Activated CD4-positive, alpha-beta memory T cell treated with anti-CD3 and anti-CD28 coated beads for 36 hours (primary cell): Measurements from ENCODE around the gene TMEM106B. TPM values are rescaled to one million over a fixed set of nuclear protein-coding genes. Genes with fewer than 3 reads are reported as not detected.
A peak's percentile ranks its signal among the peaks of the same experiment; 100 is the strongest.
"Not testable (repeated sequence)": the region's sequence is repeated elsewhere in the genome, so short reads cannot be mapped to it uniquely, and the experiment has no call there.

Experiments used
- CTCF ChIA-PET: fragments of 350-600 bp; sonication (Branson Sonifier 250); formaldehyde crosslinking; loops from one replicate; lab custom pipeline; 2021; ENCODE audit warnings: antibody characterized with exemption, inconsistent platforms; lab: Charles Lee
- POLR2A ChIA-PET: fragments of 350-600 bp; sonication (Branson Sonifier 250); formaldehyde crosslinking; loops from one replicate; lab custom pipeline; 2021; ENCODE audit warnings: antibody characterized with exemption; lab: Charles Lee
- DNase-seq: peaks from one replicate; pipeline ENCODE4 v3.0.0-alpha.2; 2020
- H3K27ac Mint-ChIP-seq: one replicate; pipeline ENCODE4 v1.8.0; 2021; ENCODE audit warnings: mixed read lengths
- H3K27me3 Mint-ChIP-seq: one replicate; pipeline ENCODE4 v1.8.0; 2021; ENCODE audit warnings: mixed read lengths
- H3K36me3 Mint-ChIP-seq: one replicate; pipeline ENCODE4 v1.8.0; 2021; ENCODE audit warnings: mixed read lengths
- H3K4me1 Mint-ChIP-seq: one replicate; pipeline ENCODE4 v1.8.0; 2021; ENCODE audit warnings: low read depth, mixed read lengths
- H3K4me3 Mint-ChIP-seq: one replicate; pipeline ENCODE4 v1.8.0; 2021; ENCODE audit warnings: mild to moderate bottlenecking, mixed read lengths
- H3K9me3 Mint-ChIP-seq: one replicate; pipeline ENCODE4 v1.8.0; 2021; ENCODE audit warnings: mixed read lengths
- intact Hi-C: fragments of 100-400 bp; cut with micrococcal nuclease; formaldehyde crosslinking; loops from one replicate; pipeline ENCODE4 v1.15.1; 2023
- total RNA-seq, 2 experiments: library from RNA; stranded (reverse); gene quantifications; one replicate each; pipeline ENCODE4 v1.2.3, GENCODE V29; 2021

TMEM106B gene
- total RNA-seq, result 10 to 100 TPM; 25.5 to 26.2 TPM

DNA sequence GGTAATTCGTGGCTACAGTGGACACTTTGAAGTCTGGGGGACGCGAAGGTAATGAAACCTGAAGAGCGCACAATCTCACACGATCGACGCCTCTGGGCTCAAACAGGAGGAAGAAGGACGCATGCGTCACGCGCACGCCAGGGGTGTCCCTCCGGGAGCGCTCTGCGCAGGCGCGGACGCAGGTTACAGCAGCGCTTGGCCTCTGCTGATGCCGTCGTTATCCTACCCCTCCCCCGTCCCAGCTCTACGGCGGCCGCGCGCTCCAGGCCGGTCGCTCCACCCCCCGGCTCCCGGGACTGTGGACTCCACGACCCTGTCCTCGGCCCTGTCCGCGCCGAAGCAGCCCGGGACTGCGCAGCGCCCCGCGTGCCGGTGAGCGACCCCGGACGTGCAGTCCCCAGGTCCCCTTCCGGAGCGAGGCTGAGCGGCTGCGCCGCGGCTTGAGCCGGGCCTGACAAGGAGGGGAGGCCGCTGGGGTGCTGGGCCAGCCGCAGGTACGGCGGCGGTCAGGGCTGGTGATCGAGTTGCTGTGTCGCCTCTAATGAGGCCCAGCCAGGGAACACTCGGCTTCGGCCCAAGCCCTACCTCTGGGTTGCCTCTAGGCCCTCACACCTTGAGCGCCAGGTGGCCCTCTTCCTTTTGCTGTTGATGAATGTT, at the start of gene TMEM106B:
Gene TMEM106B, plus strand, starts transcription at position 241 of the 657 bp plus-strand sequence. CDS start 3,517 bp downstream, outside the sequence.
- Mint-ChIP-seq H3K27me3 (no peaks in the 10 kb centered on the region), H3K4me3 (peak within 1 kb of the TSS; percentile 97), H3K4me1 (peaks cover 28% of the 10 kb centered on the region), H3K27ac (peak within 1 kb of the TSS; percentile 91), H3K36me3 (peaks cover 4% of the 10 kb centered on the region), H3K9me3 (no peaks in the 10 kb centered on the region)
- intact Hi-C loops, result loop anchor here (1.0 to 2.0 kb wide), 6 partner anchors 8 to 192 kb away; partner anchors contain the start of gene VWDE
- peak; percentile 98 for DNase-seq
- ChIA-PET POLR2A (interaction anchor here (0.7 to 1.6 kb wide), 4 partner anchors 10 to 1271 kb away, joined by 4 to 11 read pairs (median 5); a partner anchor contains a TSS), CTCF (interaction anchor here (0.5 to 2.0 kb wide), 6 partner anchors 31 to 111 kb away, joined by 3 to 7 read pairs (median 4); no protein-coding TSS in a partner anchor)

DNA sequence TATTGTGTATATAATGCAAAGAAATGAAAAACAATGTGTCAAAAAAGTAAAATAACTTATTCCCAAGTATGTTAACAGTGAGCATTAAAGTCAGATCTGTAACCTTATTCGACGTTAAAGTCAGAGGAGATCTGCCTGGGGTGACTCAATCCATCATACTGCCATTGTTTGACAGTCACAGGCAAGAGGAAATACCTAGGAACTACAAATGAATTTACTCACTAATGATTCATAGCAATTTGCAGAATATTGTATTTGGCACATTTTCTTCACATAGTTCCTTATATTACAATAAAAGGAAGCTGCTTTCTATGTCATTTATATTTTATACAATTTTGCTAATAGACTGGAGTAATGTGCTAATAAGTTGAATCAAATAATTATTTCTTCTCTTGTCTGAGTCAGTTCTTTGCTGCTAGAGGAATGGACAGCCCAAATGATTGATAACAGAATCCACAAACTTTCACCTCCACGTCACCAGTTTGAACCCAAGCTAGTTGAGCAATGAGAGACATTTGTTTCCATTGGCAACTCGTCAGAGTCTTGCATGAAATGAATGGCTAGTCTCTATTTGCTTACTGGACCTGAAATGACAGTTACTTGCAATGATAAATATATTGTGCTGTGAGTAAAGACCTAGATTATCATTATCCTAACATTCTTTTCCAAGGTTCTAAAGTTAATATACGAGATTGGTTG, 48.5 kb upstream of the TMEM106B start:
- Mint-ChIP-seq H3K27me3 (no peaks in the 10 kb centered on the region), H3K4me1 (no peaks in the 10 kb centered on the region), H3K27ac (no peak overlapping the region), H3K4me3 (no peak overlapping the region), H3K9me3 (peaks cover 30% of the 10 kb centered on the region), H3K36me3 (peaks cover 13% of the 10 kb centered on the region)
- ChIA-PET CTCF (no interaction called here), POLR2A (no interaction called here)
- intact Hi-C loops, result no loop called here
- no peak for DNase-seq

- H3K27me3 Mint-ChIP-seq, CTCF ChIA-PET, DNase-seq, intact Hi-C loops, H3K27ac Mint-ChIP-seq, H3K4me3 Mint-ChIP-seq, POLR2A ChIA-PET: not testable (repeated sequence)
- Mint-ChIP-seq H3K36me3 (peaks cover 34% of the 10 kb centered on the region), H3K4me1 (peaks cover 27% of the 10 kb centered on the region), H3K9me3 (peaks cover 48% of the 10 kb centered on the region)
Measured at GRCh38 chr7:12168065-12168464, 43.0 kb upstream of the TMEM106B start.

- intact Hi-C loops, result loop anchor here (1.0 kb wide), 1 partner anchor 41 kb away; the partner anchor contains the start of gene TMEM106B
- Mint-ChIP-seq H3K36me3 (peaks cover 34% of the 10 kb centered on the region), H3K9me3 (peaks cover 42% of the 10 kb centered on the region), H3K4me1 (peaks cover 27% of the 10 kb centered on the region), H3K27ac (peak overlapping the region; percentile 74)
- CTCF ChIA-PET, H3K4me3 Mint-ChIP-seq, H3K27me3 Mint-ChIP-seq, POLR2A ChIA-PET: not testable (repeated sequence)
- DNase-seq, result peak; percentile 74
Measured at GRCh38 chr7:12169981-12170820, 40.9 kb upstream of the TMEM106B start.

GRCh38 chr7:12173671-12174070, 37.4 kb upstream of the TMEM106B start:
- peaks cover 7% of the 10 kb centered on the region for H3K9me3 Mint-ChIP-seq
- no peaks in the 10 kb centered on the region for H3K27me3 Mint-ChIP-seq
- H3K36me3 Mint-ChIP-seq, result peaks cover 10% of the 10 kb centered on the region
- intact Hi-C loops, result no loop called here
- no peak for DNase-seq
- H3K27ac Mint-ChIP-seq, result no peak overlapping the region
- H3K4me3 Mint-ChIP-seq, result no peak overlapping the region
- H3K4me1 Mint-ChIP-seq, result peaks cover 27% of the 10 kb centered on the region
- ChIA-PET POLR2A (no interaction called here), CTCF (no interaction called here)

- Mint-ChIP-seq H3K9me3 (no peaks in the 10 kb centered on the region), H3K27ac (no peak overlapping the region), H3K4me3 (no peak overlapping the region), H3K4me1 (peaks cover 20% of the 10 kb centered on the region), H3K27me3 (no peaks in the 10 kb centered on the region), H3K36me3 (peaks cover under 1% of the 10 kb centered on the region)
- CTCF ChIA-PET, result no interaction called here
- intact Hi-C loops, result no loop called here
- DNase-seq, result no peak
- POLR2A ChIA-PET, result no interaction called here
Measured at GRCh38 chr7:12174931-12175330, 36.2 kb upstream of the TMEM106B start.

GRCh38 chr7:12178317-12178716, 32.8 kb upstream of the TMEM106B start:
- Mint-ChIP-seq H3K4me1 (no peaks in the 10 kb centered on the region), H3K27ac (no peak overlapping the region), H3K27me3 (no peaks in the 10 kb centered on the region), H3K9me3 (peaks cover 2% of the 10 kb centered on the region), H3K36me3 (no peaks in the 10 kb centered on the region), H3K4me3 (no peak overlapping the region)
- DNase-seq, result no peak
- ChIA-PET POLR2A (no interaction called here), CTCF (no interaction called here)
- intact Hi-C loops, result no loop called here

GRCh38 chr7:12194426-12194825, 16.7 kb upstream of the TMEM106B start:
- Mint-ChIP-seq H3K9me3 (peaks cover 6% of the 10 kb centered on the region), H3K4me3 (no peak overlapping the region), H3K36me3 (no peaks in the 10 kb centered on the region), H3K4me1 (no peaks in the 10 kb centered on the region), H3K27me3 (no peaks in the 10 kb centered on the region), H3K27ac (no peak overlapping the region)
- intact Hi-C loops, result no loop called here
- ChIA-PET CTCF (no interaction called here), POLR2A (no interaction called here)
- DNase-seq, result no peak

- no peaks in the 10 kb centered on the region for H3K9me3 Mint-ChIP-seq
- no peak overlapping the region for H3K4me3 Mint-ChIP-seq
- H3K4me1 Mint-ChIP-seq, result no peaks in the 10 kb centered on the region
- ChIA-PET POLR2A (no interaction called here), CTCF (no interaction called here)
- no peak overlapping the region for H3K27ac Mint-ChIP-seq
- intact Hi-C loops, result no loop called here
- DNase-seq, result no peak
- H3K36me3 Mint-ChIP-seq, result no peaks in the 10 kb centered on the region
- no peaks in the 10 kb centered on the region for H3K27me3 Mint-ChIP-seq
Measured at GRCh38 chr7:12196386-12196785, 14.7 kb upstream of the TMEM106B start.

DNA sequence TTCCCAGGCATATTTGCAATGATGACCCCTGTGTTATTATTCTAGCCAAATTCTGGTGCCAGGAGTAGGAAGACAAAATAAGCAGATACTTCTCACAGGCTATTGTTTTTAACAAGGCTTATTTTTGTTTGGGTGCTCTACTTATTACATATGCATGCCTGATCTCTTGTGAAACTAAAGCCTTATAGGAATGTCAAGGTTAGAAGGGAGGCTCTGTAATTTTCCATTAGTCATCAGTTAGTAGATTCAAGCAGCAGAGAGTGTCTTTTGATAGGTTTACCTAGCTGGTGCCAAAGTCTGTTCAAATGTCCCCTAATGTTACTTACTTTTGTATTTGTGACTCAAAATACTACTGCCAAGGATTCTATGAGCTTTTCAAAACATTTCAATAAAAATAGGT, 11.7 kb upstream of the TMEM106B start:
- H3K9me3 Mint-ChIP-seq, result no peaks in the 10 kb centered on the region
- intact Hi-C loops, result no loop called here
- H3K27ac Mint-ChIP-seq, result no peak overlapping the region
- no peak overlapping the region for H3K4me3 Mint-ChIP-seq
- ChIA-PET CTCF (interaction anchor here (0.8 kb wide), 1 partner anchor 1075 kb away, joined by 5 read pairs; no protein-coding TSS in a partner anchor), POLR2A (no interaction called here)
- H3K4me1 Mint-ChIP-seq, result no peaks in the 10 kb centered on the region
- DNase-seq, result no peak
- no peaks in the 10 kb centered on the region for H3K36me3 Mint-ChIP-seq
- H3K27me3 Mint-ChIP-seq, result no peaks in the 10 kb centered on the region

DNA sequence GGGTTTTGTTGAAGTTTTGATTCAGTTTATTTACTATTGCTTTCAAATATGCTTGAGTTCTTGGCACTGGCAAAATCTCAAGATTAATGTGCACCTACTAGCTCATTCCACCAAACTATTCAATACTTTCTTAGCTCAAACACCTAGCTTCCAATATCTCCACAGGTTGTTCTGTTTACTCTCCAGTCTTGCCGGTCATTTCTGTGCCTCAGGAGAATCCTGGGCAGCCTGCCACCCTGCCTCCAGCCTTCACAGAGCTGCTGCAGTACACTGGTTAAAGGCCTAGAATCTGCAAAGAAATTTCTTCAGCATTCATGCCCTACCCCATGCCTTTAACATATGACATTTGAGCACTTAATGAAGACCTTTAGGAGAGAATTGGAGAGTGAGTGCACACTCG, 4.0 kb upstream of the TMEM106B start:
- intact Hi-C loops, result no loop called here
- no peaks in the 10 kb centered on the region for H3K36me3 Mint-ChIP-seq
- POLR2A ChIA-PET, result no interaction called here
- CTCF ChIA-PET, result no interaction called here
- H3K4me1 Mint-ChIP-seq, result peaks cover 6% of the 10 kb centered on the region
- no peak for DNase-seq
- H3K9me3 Mint-ChIP-seq, result no peaks in the 10 kb centered on the region
- no peak overlapping the region for H3K27ac Mint-ChIP-seq
- no peaks in the 10 kb centered on the region for H3K27me3 Mint-ChIP-seq
- H3K4me3 Mint-ChIP-seq, result no peak overlapping the region

GRCh38 chr7:12209221-12209620, 1.9 kb upstream of the TMEM106B start:
- no peak for DNase-seq
- Mint-ChIP-seq H3K27ac (no peak overlapping the region), H3K36me3 (no peaks in the 10 kb centered on the region), H3K4me1 (peaks cover 23% of the 10 kb centered on the region), H3K4me3 (no peak overlapping the region), H3K9me3 (no peaks in the 10 kb centered on the region), H3K27me3 (no peaks in the 10 kb centered on the region)
- intact Hi-C loops, result no loop called here
- CTCF ChIA-PET, result no interaction called here
- POLR2A ChIA-PET, result no interaction called here
